H9 (cell line): ENCODE measurements around the gene DNER. TPM values are rescaled to one million over a fixed set of nuclear protein-coding genes. Genes with fewer than 3 reads are reported as not detected.

ENCODE experiments used
- DNase-seq: peaks from one replicate; pipeline ENCODE4 v3.0.0-alpha.2; 2017
- H2AFZ ChIP-seq: one replicate; pipeline ENCODE4 v1.6.1; 2013; ENCODE audit warnings: mild to moderate bottlenecking, low read length, control low read depth, moderate library complexity
- H2AK5ac ChIP-seq: 2 replicates; pipeline ENCODE4 v1.6.1; 2013; ENCODE audit warnings: low read length, control low read depth, mixed read lengths; ENCODE audit not compliant: insufficient read length
- H2BK120ac ChIP-seq: one replicate; pipeline ENCODE4 v1.6.1; 2013; ENCODE audit warnings: low read depth, mild to moderate bottlenecking, low read length, control low read depth, inconsistent platforms; ENCODE audit not compliant: poor library complexity, severe bottlenecking
- H2BK12ac ChIP-seq: 2 replicates; pipeline ENCODE4 v1.6.1; 2013; ENCODE audit warnings: low read length, control low read depth, mixed read lengths, low read depth; ENCODE audit not compliant: insufficient read length
- H2BK15ac ChIP-seq: 2 replicates; pipeline ENCODE4 v1.6.1; 2013; ENCODE audit warnings: low read depth, low read length, control low read depth
- H2BK20ac ChIP-seq: one replicate; pipeline ENCODE4 v1.6.1; 2013; ENCODE audit warnings: low read depth, mild to moderate bottlenecking, low read length, control low read depth, inconsistent platforms; ENCODE audit not compliant: poor library complexity, severe bottlenecking
- H2BK5ac ChIP-seq: 2 replicates; pipeline ENCODE4 v1.6.1; 2013; ENCODE audit warnings: low read length, control low read depth, mixed read lengths; ENCODE audit not compliant: insufficient read length
- H3K14ac ChIP-seq: 2 replicates; pipeline ENCODE4 v1.6.1; 2013; ENCODE audit warnings: low read length, control low read depth; ENCODE audit not compliant: insufficient read depth
- H3K18ac ChIP-seq: 2 replicates; pipeline ENCODE4 v1.6.1; 2013; ENCODE audit warnings: low read depth, mild to moderate bottlenecking, mixed read lengths, low read length, control low read depth; ENCODE audit not compliant: insufficient read length
- H3K23ac ChIP-seq: 2 replicates; pipeline ENCODE4 v1.6.1; 2013; ENCODE audit warnings: low read length, control low read depth, mixed read lengths, low read depth; ENCODE audit not compliant: insufficient read length
- H3K23me2 ChIP-seq: 2 replicates; pipeline ENCODE4 v1.6.1; 2013; ENCODE audit warnings: low read depth, mild to moderate bottlenecking, mixed read lengths, low read length, control low read depth; ENCODE audit not compliant: insufficient read length, poor library complexity, severe bottlenecking
- H3K27ac ChIP-seq: 2 replicates; pipeline ENCODE4 v1.5.1; 2013; ENCODE audit warnings: low read length, control low read depth, mixed read lengths, low read depth; ENCODE audit not compliant: insufficient read length
- H3K27me3 ChIP-seq: 2 replicates; pipeline ENCODE4 v1.6.1; 2013; ENCODE audit warnings: low read length, control low read depth, inconsistent platforms; ENCODE audit not compliant: insufficient read depth
- H3K4ac ChIP-seq: 2 replicates; pipeline ENCODE4 v1.6.1; 2013; ENCODE audit warnings: low read depth, mild to moderate bottlenecking, control low read depth, inconsistent platforms, low read length, moderate library complexity
- H3K4me1 ChIP-seq: 2 replicates; pipeline ENCODE4 v1.6.1; 2013; ENCODE audit warnings: low read length, control low read depth, inconsistent platforms; ENCODE audit not compliant: insufficient read depth
- H3K4me2 ChIP-seq: 2 replicates; pipeline ENCODE4 v1.6.1; 2013; ENCODE audit warnings: low read length, control low read depth, mixed read lengths; ENCODE audit not compliant: insufficient read length, insufficient read depth
- H3K56ac ChIP-seq: 2 replicates; pipeline ENCODE4 v1.6.1; 2013; ENCODE audit warnings: low read depth, mild to moderate bottlenecking, mixed read lengths, low read length, control low read depth; ENCODE audit not compliant: insufficient read length
- H3K79me1 ChIP-seq: 2 replicates; pipeline ENCODE4 v1.6.1; 2013; ENCODE audit warnings: low read depth, mild to moderate bottlenecking, moderate library complexity, low read length, control low read depth, inconsistent platforms; ENCODE audit not compliant: insufficient read depth, poor library complexity, severe bottlenecking
- H3K79me2 ChIP-seq: 2 replicates; pipeline ENCODE4 v1.6.1; 2013; ENCODE audit warnings: low read length, control low read depth, inconsistent platforms; ENCODE audit not compliant: insufficient read depth
- H3K9ac ChIP-seq: 2 replicates; pipeline ENCODE4 v1.6.1; 2013; ENCODE audit warnings: low read length, control low read depth, mixed read lengths; ENCODE audit not compliant: insufficient read length; ENCODE audit errors: extremely low read depth
- H3K9me3 ChIP-seq: one replicate; pipeline ENCODE4 v1.6.1; 2013; ENCODE audit warnings: low read depth, low read length, inconsistent platforms; ENCODE audit not compliant: control insufficient read depth
- H3T11ph ChIP-seq: one replicate; pipeline ENCODE4 v1.6.1; 2013; ENCODE audit warnings: mild to moderate bottlenecking, low read length, control low read depth, inconsistent platforms
- H4K20me1 ChIP-seq: one replicate; pipeline ENCODE4 v1.6.1; 2013; ENCODE audit not compliant: control insufficient read depth, insufficient read length, insufficient read depth
- H4K5ac ChIP-seq: 2 replicates; pipeline ENCODE4 v1.6.1; 2013; ENCODE audit warnings: low read depth, mild to moderate bottlenecking, mixed read lengths, low read length, control low read depth; ENCODE audit not compliant: insufficient read length
- H4K8ac ChIP-seq: replicated peaks from 2 replicates; pipeline ENCODE4 v1.6.1; 2013; ENCODE audit warnings: low read length, control low read depth, mixed read lengths, low read depth; ENCODE audit not compliant: insufficient read length
- H4K91ac ChIP-seq: 2 replicates; pipeline ENCODE4 v1.6.1; 2013; ENCODE audit warnings: low read depth, mild to moderate bottlenecking, moderate library complexity, mixed read lengths, low read length, control low read depth; ENCODE audit not compliant: insufficient read length
- H3K27ac Mint-ChIP-seq, 3 experiments: 2 replicates in 2 of 3; 3 replicates in 1 of 3; pipeline ENCODE4 v1.8.0; 2020 to 2021; ENCODE audit warnings: mixed read lengths in 3 of 3, mild to moderate bottlenecking in 1 of 3, moderate library complexity in 1 of 3
- H3K27me3 Mint-ChIP-seq: 2 replicates; pipeline ENCODE4 v1.8.0; 2021; ENCODE audit warnings: low read depth, mild to moderate bottlenecking, moderate library complexity, mixed read lengths
- H3K36me3 Mint-ChIP-seq, 3 experiments: 2 replicates in 2 of 3; 3 replicates in 1 of 3; pipeline ENCODE4 v1.8.0; 2020 to 2021; ENCODE audit warnings: low read depth in 3 of 3, mixed read lengths in 3 of 3; ENCODE audit not compliant: insufficient read depth in 1 of 3
- H3K4me1 Mint-ChIP-seq, 2 experiments: 2 replicates each; pipeline ENCODE4 v1.8.0; 2020; ENCODE audit warnings: mixed read lengths in 2 of 2
- H3K4me3 Mint-ChIP-seq, 2 experiments: 2 replicates in 1 of 2; 3 replicates in 1 of 2; pipeline ENCODE4 v1.8.0; 2020 to 2021; ENCODE audit warnings: mild to moderate bottlenecking in 2 of 2, mixed read lengths in 2 of 2, moderate library complexity in 1 of 2
- H3K9me3 Mint-ChIP-seq, 2 experiments: 2 replicates in 1 of 2; 3 replicates in 1 of 2; pipeline ENCODE4 v1.8.0; 2020; ENCODE audit warnings: mild to moderate bottlenecking in 2 of 2, mixed read lengths in 2 of 2, moderate library complexity in 1 of 2
- WGBS: extraction: QIAGEN DNeasy Blood & Tissue Kit; methylation state at CpG from one replicate; pipeline ENCODE4 v1.1.7; 2013; ENCODE audit warnings: missing lambda C conversion rate, low lambda C conversion rate, mixed read lengths; ENCODE audit not compliant: insufficient read length; ENCODE audit errors: extremely low coverage; 5-methylcytosine and 5-hydroxymethylcytosine counted together
- total RNA-seq: library from RNA; stranded (reverse); gene quantifications from 2 replicates; pipeline ENCODE4 v1.2.1, GENCODE V29; 2021
- TF ChIP-seq, protein P1 (sequence below): fragments of 200-600 bp; sonication (generic); conservative IDR thresholded peaks from 3 replicates; pipeline ENCODE4 v1.8.0; 2021; ENCODE audit warnings: antibody characterized with exemption, mild to moderate bottlenecking

DNER gene
- total RNA-seq, 1 experiment from 2014 or later, result 1.0 TPM

GRCh38 chr2:229740279-229740678, 25.9 kb upstream of the DNER start:
- H4K5ac ChIP-seq, result no peak overlapping the region
- H3K56ac ChIP-seq, result no peak overlapping the region
- TF ChIP-seq, protein P1, sequence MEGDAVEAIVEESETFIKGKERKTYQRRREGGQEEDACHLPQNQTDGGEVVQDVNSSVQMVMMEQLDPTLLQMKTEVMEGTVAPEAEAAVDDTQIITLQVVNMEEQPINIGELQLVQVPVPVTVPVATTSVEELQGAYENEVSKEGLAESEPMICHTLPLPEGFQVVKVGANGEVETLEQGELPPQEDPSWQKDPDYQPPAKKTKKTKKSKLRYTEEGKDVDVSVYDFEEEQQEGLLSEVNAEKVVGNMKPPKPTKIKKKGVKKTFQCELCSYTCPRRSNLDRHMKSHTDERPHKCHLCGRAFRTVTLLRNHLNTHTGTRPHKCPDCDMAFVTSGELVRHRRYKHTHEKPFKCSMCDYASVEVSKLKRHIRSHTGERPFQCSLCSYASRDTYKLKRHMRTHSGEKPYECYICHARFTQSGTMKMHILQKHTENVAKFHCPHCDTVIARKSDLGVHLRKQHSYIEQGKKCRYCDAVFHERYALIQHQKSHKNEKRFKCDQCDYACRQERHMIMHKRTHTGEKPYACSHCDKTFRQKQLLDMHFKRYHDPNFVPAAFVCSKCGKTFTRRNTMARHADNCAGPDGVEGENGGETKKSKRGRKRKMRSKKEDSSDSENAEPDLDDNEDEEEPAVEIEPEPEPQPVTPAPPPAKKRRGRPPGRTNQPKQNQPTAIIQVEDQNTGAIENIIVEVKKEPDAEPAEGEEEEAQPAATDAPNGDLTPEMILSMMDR, result no peak
- no peak overlapping the region for H3K4ac ChIP-seq
- no peaks in the 10 kb centered on the region; the same call in 1 of the 2 replicates for H3K27me3 Mint-ChIP-seq
- H2BK15ac ChIP-seq, result no peak overlapping the region
- H3K36me3 Mint-ChIP-seq, result peaks cover 15 to 55% (median 27%) of the 10 kb centered on the region in 3 experiments
- H3K4me1 Mint-ChIP-seq, result no peaks in the 10 kb centered on the region
- no peak overlapping the region for H3K14ac ChIP-seq
- no peak overlapping the region for H3K23ac ChIP-seq
- H2AFZ ChIP-seq, result no peak overlapping the region
- H3K9ac ChIP-seq, result no peak overlapping the region
- WGBS, result no CpG with 5 or more reads among the region's 4 CpGs
- H3K79me1 ChIP-seq, result no peaks in the 10 kb centered on the region
- H3K9me3 ChIP-seq, result no peaks in the 10 kb centered on the region
- peaks cover under 1% of the 10 kb centered on the region; the same call in 1 of the 2 replicates for H3K4me1 ChIP-seq
- H4K20me1 ChIP-seq, result no peaks in the 10 kb centered on the region
- no peak overlapping the region for H3K27ac Mint-ChIP-seq
- peaks cover 51 to 68% of the 10 kb centered on the region in 2 experiments for H3K9me3 Mint-ChIP-seq
- no peak overlapping the region for H4K8ac ChIP-seq
- H3K79me2 ChIP-seq, result no peaks in the 10 kb centered on the region; the same call in 1 of the 2 replicates
- H2AK5ac ChIP-seq, result no peak overlapping the region
- H3K4me3 Mint-ChIP-seq, result no peak overlapping the region
- H3K4me2 ChIP-seq, result no peak overlapping the region
- no peaks in the 10 kb centered on the region for H3K23me2 ChIP-seq
- H2BK120ac ChIP-seq, result no peak overlapping the region
- H3K27me3 ChIP-seq, result no peaks in the 10 kb centered on the region
- no peak overlapping the region for H4K91ac ChIP-seq
- no peak overlapping the region for H2BK5ac ChIP-seq
- H2BK20ac ChIP-seq, result no peak overlapping the region
- H3K27ac ChIP-seq, result no peak overlapping the region
- no peak overlapping the region for H2BK12ac ChIP-seq
- H3T11ph ChIP-seq, result no peak overlapping the region
- no peak overlapping the region for H3K18ac ChIP-seq
- DNase-seq, result no peak
